AG09319 (cell line): ENCODE data around the gene TIGIT.
"Not testable (repeated sequence)": the region's sequence is repeated elsewhere in the genome, so short reads cannot be mapped to it uniquely, and the experiment has no call there.

Experiments
- DNase-seq: peaks from one replicate; pipeline ENCODE4 v3.0.0-alpha.2; 2010; ENCODE audit warnings: low read depth; ENCODE audit errors: extremely low read depth
- CTCF ChIP-seq: IDR thresholded peaks from 2 replicates; pipeline ENCODE4 v1.5.1; 2011; ENCODE audit warnings: low read depth, mild to moderate bottlenecking, inconsistent platforms, low read length, moderate library complexity

TIGIT gene

GRCh38 chr3:114274929-114275328, 18.9 kb upstream of the TIGIT start:
- no peak for DNase-seq
- TF ChIP-seq CTCF = no peak

- not testable (repeated sequence) for DNase-seq
These were observed 17.0 kb upstream of the TIGIT start for GRCh38 chr3:114276856-114277255.

- no peak for TF ChIP-seq CTCF
- no peak for DNase-seq
These were observed 9.2 kb upstream of the TIGIT start for GRCh38 chr3:114284644-114285043.

- DNase-seq = no peak
- TF ChIP-seq CTCF = no peak
These were observed 8.1 kb upstream of the TIGIT start for GRCh38 chr3:114285648-114286230.

- TF ChIP-seq CTCF = no peak
- no peak for DNase-seq
These were observed 7.6 kb upstream of the TIGIT start for GRCh38 chr3:114286266-114286665.

- peak; percentile 4 for DNase-seq
These were observed 2.6 kb upstream of the TIGIT start for GRCh38 chr3:114290911-114291901.

GRCh38 chr3:114294940-114295480, 1.2 kb downstream of the TIGIT start:
- TF ChIP-seq CTCF = no peak
- no peak for DNase-seq

More at GRCh38 chr3:114290911-114291901, 2.6 kb upstream of the TIGIT start:
- TF ChIP-seq CTCF = peak; percentile 75
